SK-N-MC (cell line): ENCODE measurements around the gene METTL17.
"Not testable (repeated sequence)": the region's sequence is repeated elsewhere in the genome, so short reads cannot be mapped to it uniquely, and the experiment has no call there.

Experiments used
- EZH2 ChIP-seq: fragments of 200-600 bp; sonication (generic); IDR thresholded peaks from one replicate; pipeline ENCODE4 v1.6.1; 2017; ENCODE audit warnings: antibody characterized with exemption
- POLR2AphosphoS5 ChIP-seq: IDR thresholded peaks from 2 replicates; pipeline ENCODE4 v1.6.1; 2012; ENCODE audit warnings: mild to moderate bottlenecking, low read depth, low read length, borderline replicate concordance

GRCh38 chr14:21009721-21010120 is 19.9 kb downstream of the METTL17 start:
- not testable (repeated sequence) for TF ChIP-seq EZH2, POLR2AphosphoS5
